GM21576 (cell line): Measurements from ENCODE around the gene MOAP1.
"Not testable (repeated sequence)": the region's sequence is repeated elsewhere in the genome, so short reads cannot be mapped to it uniquely, and the experiment has no call there.

Source experiments
- ATAC-seq: cut with Tn5 transposase; IDR thresholded peaks from one replicate; pipeline ENCODE4 v1.9.1; 2021; ENCODE audit warnings: mild to moderate bottlenecking, moderate library complexity; ENCODE audit not compliant: unreplicated experiment

MOAP1 gene

DNA sequence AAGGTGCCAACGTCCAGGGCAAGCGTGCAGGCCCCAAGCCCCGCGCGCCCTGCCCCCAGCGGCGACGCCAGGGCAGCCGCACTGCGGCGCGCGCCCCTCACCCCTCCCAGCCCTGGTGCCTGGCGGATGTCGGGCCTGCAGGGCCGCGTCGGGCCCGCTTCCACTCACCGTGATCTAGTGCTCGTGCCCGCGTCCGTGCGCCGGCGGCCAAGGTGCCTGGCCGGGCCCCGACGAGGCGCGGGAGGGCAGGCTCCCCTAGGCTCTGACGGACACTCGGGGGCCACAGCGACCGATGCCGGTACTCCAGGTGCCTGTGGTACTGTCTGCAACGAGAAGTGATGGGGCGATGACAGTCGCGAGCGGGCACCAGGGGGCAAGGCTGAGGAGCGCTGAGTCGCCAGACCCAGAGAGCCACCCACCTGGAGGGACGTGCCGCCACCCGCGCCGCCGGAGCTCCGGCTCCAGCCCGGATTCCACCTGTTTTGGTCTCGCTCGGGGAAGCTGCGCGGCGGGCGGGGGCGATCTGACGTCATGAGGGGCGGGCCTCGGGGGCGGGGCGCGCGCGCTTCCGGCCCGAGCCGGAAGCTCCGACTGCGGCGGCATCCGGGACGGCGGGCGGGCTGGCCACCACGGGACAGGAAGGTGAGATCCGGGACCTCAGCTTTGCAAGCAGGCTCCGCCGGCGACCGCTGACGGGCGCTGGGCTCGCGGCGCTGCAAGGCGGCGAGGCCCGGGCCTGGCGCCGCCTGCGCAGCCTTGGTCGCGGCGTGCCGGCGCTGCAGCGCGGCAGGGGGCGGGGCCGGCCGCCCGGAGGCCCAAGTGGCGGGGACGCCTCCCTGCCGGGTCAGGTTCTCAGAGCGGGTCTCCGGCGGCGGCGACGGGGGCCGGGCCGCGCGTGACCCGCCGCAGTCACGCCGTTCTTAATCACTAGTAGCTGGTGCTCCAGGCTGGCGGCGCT, at the start of gene MOAP1, which contains the start of gene LYSET:
TSS of gene MOAP1 (minus strand) at position 507 of the 958 bp plus-strand sequence. CDS start 655 bp downstream, outside the sequence.
TSS of gene LYSET (plus strand) at position 927 of the 958 bp plus-strand sequence. CDS start 89 bp downstream, outside the sequence.
- ATAC-seq = peak; percentile 88

DNA sequence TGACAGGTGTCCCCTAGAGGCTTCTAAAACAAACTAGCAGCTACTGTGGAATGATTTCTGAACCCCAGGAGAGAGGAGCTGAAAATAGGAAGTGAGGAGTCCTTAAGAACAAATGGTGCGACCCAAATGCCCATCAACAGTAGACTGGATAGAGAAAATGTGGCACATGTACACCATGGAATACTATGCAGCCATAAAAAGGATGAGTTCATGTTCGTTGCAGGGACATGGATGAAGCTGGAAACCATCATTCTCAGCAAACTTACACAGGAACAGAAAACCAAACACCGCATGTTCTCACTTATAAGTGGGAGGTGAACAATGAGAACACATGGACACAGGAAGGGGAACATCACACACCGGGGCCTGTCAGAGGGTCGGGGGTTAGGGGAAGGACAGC, 48.4 kb upstream of the MOAP1 start:
- ATAC-seq = not testable (repeated sequence)

DNA sequence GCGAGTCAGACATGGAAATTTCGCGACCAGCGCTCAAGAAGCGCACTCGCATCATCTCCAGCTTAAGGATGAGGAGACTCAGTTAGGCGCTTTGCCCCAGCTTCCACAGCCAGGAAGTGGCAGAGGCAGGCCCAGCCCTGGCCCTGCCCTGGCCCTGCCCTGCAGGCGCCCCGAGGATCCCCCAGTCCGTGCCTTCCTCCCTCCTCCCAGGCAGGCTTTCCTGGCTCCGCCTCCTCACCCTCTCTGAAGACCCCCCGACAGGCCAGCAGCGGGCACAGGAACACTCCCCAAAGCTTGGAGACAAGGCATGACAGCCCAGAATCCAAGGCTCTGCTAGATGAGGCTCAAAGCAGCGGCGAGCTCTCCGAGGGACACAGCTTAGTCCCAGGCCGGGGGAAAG, 47.5 kb upstream of the MOAP1 start:
- no peak for ATAC-seq

DNA sequence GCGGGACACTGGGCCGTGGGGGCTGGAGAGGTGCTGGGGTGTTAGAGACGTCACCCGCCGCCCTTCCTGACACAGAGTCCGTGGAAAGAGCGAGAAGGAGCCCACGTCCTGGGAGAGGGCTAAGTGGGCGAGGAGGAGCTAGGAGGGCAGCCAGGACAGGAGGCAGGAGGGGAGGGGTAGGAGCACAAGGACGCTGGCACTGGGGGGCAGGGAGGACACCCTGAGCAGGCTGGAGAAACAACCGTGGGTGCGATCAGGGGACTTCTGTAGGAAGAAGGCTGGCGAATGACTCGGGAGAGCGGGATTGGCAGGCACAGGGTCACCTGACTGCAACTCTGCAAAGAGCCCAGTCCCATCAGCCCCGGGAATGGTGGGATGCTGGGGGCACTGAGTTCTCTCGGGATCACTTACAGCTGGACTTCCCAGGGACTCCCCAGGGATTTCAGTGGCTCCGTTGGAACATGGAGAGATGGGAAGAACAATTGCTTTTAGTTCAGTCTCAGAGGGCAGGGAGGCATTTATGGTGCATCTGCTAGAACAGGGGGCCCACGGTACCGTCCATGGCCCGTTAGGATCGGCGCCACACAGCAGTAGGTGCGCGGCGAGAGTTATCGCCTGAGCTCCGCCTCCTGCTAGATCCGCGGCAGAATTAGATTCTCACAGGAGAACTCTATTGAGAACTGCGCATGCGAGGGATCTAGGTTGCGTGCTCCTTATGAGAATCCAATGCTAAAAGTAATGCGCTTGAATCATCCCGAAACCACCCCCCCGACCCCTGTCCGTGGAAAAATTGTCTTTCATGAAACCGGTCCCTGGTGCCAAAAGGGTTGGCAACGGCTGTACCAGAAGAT, 46.7 kb upstream of the MOAP1 start:
- no peak for ATAC-seq

- no peak for ATAC-seq
These were observed 45.8 kb upstream of the MOAP1 start for GRCh38 chr14:93230539-93230938.

DNA sequence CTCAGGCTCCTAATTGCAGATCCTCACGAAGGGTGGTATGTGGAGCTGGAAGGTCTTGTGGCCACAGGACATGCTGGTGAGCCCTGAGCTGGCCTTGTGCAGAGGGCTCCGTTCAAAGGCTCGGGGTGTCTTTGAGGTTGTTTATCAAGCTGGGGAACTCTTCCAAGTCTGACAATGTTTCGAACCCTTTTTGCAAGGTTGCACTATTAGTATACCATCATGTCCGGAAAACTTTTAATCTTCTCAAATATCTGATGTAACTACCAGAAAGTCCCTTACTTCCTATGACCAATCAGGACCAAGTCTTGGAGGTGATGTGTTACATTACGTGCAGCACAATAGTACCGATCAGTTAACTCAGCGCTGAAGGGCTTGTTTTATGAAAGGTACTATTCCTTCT, 43.9 kb upstream of the MOAP1 start:
- ATAC-seq = no peak

DNA sequence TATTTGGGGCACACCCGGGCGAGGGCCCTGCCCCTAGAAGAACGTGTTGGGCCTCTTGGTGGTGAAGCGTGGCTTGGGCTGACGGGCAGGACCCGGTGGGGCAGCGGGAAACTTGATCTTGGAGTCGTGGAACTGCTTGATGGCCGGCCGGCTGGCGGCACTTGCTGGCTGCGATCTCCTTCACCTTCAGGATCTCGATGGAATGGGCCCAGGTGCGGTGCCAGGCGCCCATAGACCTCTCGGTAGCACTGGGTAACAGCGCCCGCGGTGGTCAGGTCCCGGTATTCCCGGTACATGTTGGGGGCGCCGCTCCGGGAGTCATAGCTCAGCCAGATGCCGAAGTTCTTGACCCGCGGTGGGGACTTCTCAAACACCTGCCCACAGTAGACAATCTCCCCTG, 38.9 kb upstream of the MOAP1 start:
- ATAC-seq = no peak

DNA sequence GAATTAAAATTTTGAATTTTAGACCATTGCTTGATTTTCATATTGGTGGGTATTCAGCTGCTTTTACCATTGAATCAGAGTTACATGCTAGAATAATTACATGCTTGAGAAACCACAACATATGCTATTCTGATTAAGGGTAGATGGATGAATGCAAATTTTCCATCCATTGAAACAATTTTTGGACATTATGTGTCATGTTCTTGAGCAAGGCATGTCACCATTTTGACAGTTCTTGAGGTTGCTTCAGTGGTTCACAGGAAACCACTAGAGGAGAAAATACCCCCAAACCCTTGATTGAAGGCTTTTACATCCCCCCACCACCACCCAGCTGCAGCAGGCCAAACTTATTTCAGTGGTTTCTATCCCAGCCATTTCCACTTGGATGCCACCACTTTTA, 35.8 kb upstream of the MOAP1 start:
- no peak for ATAC-seq

DNA sequence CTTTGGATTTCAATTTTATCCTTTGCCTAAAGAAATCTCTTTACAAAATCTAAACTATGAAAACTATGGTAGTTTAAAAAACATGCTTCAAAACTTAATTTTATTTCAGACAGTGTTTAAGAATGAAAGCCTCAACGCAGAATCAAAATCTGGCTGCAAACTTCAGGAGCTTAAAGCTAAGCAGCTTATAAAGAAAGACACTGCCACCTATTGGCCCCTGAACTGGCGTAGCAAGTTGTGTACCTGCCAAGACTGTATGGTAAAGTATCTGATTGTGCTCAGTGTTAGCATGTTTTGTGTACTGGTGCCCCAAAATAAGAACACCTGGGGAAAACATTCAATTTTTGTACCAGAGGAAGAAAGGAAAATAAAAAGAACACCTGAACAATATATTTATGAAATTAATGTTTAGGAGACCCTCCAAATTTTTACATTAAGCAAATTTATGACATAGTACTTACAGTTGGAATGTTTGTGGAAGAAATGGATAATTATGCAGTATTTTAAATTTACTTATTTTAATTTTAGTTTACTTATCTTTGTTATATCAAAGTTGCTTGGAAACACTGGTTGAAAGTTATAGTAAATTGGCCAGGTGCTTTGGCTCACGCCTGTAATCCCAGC, 34.5 kb upstream of the MOAP1 start:
- ATAC-seq = peak; percentile 82

DNA sequence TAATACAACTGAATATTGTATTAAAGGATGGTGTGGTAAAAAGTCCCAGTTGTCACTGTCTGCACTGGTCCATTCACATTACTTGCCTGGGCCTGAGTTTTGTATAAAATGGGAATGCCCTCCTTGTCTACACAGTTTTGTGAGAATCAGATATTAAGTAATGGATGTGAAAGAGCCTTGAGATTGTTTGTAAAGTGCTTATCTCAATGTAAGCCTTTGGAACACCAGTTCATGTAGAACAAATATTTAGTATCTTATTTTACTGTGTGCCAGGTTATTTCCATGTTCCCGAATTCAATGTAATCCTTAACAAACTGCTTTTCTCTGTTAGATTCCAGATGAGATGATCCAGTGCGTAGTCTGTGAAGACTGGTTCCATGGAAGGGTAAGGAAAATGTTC, 29.9 kb upstream of the MOAP1 start:
- no peak for ATAC-seq

- ATAC-seq = peak; percentile 70
These were observed 27.7 kb upstream of the MOAP1 start for GRCh38 chr14:93212432-93212831.

GRCh38 chr14:93207468-93208308, 23.0 kb upstream of the MOAP1 start:
- ATAC-seq = peak; percentile 40

DNA sequence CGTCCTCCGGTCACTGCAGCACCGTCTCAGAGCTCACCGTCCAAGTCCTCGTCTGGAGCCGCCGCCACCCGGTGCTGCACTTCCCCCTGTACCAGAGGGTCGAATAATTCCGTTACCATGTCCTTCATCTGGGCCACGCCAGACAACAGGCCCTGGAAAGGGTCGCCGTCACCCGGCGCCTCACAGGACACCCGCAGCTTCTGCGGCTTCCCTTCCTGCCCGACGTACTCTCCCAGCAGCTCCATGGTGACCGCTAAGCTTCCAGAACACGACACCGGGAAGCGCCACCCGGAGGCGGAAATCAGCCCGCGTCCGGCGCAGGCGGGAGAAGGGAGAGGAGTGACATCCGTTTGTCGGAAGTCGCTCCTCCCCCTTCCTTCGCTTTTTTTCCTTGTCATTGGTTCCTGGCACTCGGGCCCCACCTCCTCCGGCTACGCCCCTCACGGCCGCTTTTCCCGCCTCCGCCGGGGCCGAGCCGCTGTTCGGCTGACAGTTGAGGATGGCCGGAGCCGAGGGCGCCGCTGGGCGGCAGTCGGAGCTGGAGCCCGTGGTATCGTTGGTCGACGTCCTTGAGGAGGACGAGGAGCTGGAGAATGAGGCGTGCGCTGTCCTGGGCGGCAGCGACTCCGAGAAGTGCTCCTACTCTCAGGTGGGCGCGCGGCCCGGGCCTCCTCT, 22.2 kb upstream of the MOAP1 start, which contains the start of the genes GON7 and UBR7:
TSS of gene GON7 (minus strand) at position 273 of the 675 bp plus-strand sequence. CDS start at position 245, 28 bp downstream.
TSS of gene UBR7 (plus strand) at position 464 of the 675 bp plus-strand sequence. CDS start at position 500, 36 bp downstream.
- ATAC-seq = peak; percentile 86

- ATAC-seq = no peak
These were observed 16.5 kb upstream of the MOAP1 start for GRCh38 chr14:93201155-93201704.

DNA sequence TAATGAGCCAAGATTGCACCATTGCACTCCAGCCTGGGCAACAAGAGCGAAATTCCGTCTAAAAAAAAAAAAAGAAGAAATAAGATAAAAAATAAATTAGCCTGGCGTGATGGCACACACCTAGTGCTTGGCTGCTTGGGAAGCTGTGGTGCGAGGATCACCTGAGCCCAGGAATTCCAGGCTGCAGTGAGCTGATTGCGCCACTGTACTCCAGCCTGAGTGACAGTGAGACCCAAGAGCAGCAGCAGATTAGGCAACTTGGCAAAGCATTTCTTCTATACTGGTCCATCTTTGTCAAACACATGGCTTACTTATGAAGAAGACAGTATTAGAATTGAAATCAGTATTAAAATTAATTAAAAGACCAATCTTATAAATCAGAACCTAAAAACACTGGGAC, 15.9 kb upstream of the MOAP1 start:
- ATAC-seq = no peak

DNA sequence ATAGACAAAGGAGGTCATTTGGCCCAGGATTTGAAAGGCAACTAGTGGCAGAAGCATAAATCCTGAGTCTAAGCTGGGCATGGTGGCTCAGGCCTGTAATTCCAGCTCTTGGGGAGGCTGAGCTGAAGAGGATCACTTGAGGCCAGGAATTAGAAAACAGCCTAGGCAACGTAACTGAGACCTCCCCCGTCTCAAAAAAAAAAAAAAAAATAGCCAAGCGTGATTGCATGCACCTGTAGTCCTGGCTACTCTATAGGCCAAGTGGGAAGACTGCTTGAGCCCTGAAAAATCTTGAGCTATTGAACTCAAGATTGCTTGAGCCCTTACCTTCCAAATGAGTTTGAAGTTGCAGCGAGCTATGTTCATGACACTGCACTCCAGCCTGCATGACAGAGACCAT, 14.3 kb upstream of the MOAP1 start:
- no peak for ATAC-seq

DNA sequence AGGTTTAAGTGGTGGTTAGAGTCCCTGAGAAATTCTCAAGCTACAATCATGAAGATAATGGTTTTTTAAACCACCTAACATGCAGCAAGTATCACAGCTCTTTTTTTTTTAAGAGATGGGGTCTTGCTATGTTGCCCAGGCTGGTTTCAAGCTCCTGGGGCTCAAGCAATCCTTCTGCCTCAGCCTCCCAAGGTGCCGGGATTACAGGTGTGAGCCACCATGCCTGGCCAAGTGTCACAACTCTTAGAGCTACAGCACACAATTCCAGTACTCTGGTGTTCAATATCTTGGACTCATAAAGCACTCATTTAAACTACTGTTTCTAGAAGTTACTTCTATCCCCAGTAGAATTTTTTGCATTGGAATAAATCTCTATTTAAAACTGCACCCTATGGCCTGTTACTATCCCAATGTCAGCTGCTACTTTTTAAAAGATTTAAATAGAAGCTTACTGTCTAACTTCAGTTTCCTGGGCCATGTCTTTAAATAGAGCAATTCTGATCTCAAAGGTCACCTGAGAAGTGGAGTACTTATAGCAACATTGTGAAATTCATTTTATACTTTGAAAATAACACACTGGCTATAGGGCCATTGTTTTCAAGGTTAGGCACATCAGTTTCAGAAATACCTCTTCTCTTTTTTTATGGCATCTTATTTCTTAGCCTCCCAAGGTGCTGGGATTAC, 10.8 kb upstream of the MOAP1 start:
- ATAC-seq = no peak

- ATAC-seq = no peak
These were observed 2.3 kb upstream of the MOAP1 start for GRCh38 chr14:93186956-93187355.
